ENCODE results near the gene TRIP10. TPM values are rescaled to one million over a fixed set of nuclear protein-coding genes. Genes with fewer than 3 reads are reported as not detected.

The TRIP10 gene
- total and polyA plus RNA-seq, 2 of the 4 experiments (the other 2 are of a cell fraction) = 39.1 to 47.0 TPM

- no peaks in the 10 kb centered on the region for H3K27me3 ChIP-seq (ENCODE audit: control insufficient read depth, insufficient read depth, low read length)
- no peaks in the 10 kb centered on the region for H3K79me1 ChIP-seq (ENCODE audit: low read depth in 1 of 2, low read length in 2 of 2)
- intact Hi-C loops (cut with micrococcal nuclease) (no loop called here), dilution Hi-C loops (cut with HindIII; ENCODE audit: low sequenced_read_pairs, unreplicated experiment) (no loop called here), in situ Hi-C loops (cut with MboI; ENCODE audit: low sequenced_read_pairs) (no loop called here)
- H2BK15ac ChIP-seq (ENCODE audit: low read depth, low read length) = no peak overlapping the region
- no peak overlapping the region for H3K9ac ChIP-seq (ENCODE audit: low read depth, low read length)
- no peak overlapping the region for H3K14ac ChIP-seq (replicated peaks; ENCODE audit: low read depth, low read length)
- ChIA-PET CTCF (interaction anchor here (0.7 kb wide), 1 partner anchor 33 kb away, joined by 3 read pairs; no protein-coding TSS in a partner anchor), POLR2A (ENCODE audit: unreplicated experiment) (no interaction called here)
- no peak overlapping the region for H2BK5ac ChIP-seq (ENCODE audit: low read depth, low read length, poor library complexity, severe bottlenecking)
- no TSS peak for BruUV-seq (replicated peaks)
- no peak overlapping the region for H4K91ac ChIP-seq (ENCODE audit: insufficient read depth, low read depth, low read length)
- H4K8ac ChIP-seq (ENCODE audit: low read depth in 2 of 2, low read length in 2 of 2) = no peak overlapping the region
- no peak overlapping the region for H2BK20ac ChIP-seq (ENCODE audit: low read depth, low read length)
- H3K27ac ChIP-seq (ENCODE audit: insufficient read depth, low read length) = no peak overlapping the region
- H3K9me1 ChIP-seq (ENCODE audit: insufficient read depth, low read length) = no peaks in the 10 kb centered on the region
- no peak overlapping the region for H3K4me3 ChIP-seq (ENCODE audit: insufficient read depth, low read depth, low read length)
- no peak for ATAC-seq (ENCODE audit: low read depth)
- H3K18ac ChIP-seq (ENCODE audit: low read depth, low read length) = no peak overlapping the region
- no peak overlapping the region for H3K4ac ChIP-seq (ENCODE audit: low read depth, low read length)
- H3K4me1 ChIP-seq (ENCODE audit: control insufficient read depth, insufficient read depth, low read length) = no peaks in the 10 kb centered on the region
- no peak for DNase-seq
- WGBS, 2 experiments (ENCODE audit: extremely low coverage in 2 of 2, insufficient read length in 1 of 2) = 0% methylated on average over 1 of the region's 5 CpGs; no CpG with 5 or more reads in 1 of the 2 experiments
- TF ChIP-seq RFX5 (IDR thresholded peaks at IDR 0.05; ENCODE audit: low read depth, low read length) (no peak), BHLHE40 (IDR thresholded peaks at IDR 0.05; ENCODE audit: low read depth, low read length) (no peak), MAFK (IDR thresholded peaks at IDR 0.05; ENCODE audit: low read depth, low read length) (no peak), NFE2L2 (IDR thresholded peaks at IDR 0.05; ENCODE audit: low read depth, low read length) (no peak), POLR2A (IDR thresholded peaks at IDR 0.05; ENCODE audit: low read depth, low read length) (no peak), CHD1 (IDR thresholded peaks at IDR 0.05; ENCODE audit: low read depth, low read length) (no peak), CEBPB (IDR thresholded peaks at IDR 0.05; ENCODE audit: low read depth, low read length) (no peak), MAZ (IDR thresholded peaks at IDR 0.05; ENCODE audit: borderline replicate concordance, low read depth, low read length) (no peak), SMC3 (IDR thresholded peaks at IDR 0.05; ENCODE audit: low read depth, low read length) (no peak)
- TF ChIP-seq, protein P1, sequence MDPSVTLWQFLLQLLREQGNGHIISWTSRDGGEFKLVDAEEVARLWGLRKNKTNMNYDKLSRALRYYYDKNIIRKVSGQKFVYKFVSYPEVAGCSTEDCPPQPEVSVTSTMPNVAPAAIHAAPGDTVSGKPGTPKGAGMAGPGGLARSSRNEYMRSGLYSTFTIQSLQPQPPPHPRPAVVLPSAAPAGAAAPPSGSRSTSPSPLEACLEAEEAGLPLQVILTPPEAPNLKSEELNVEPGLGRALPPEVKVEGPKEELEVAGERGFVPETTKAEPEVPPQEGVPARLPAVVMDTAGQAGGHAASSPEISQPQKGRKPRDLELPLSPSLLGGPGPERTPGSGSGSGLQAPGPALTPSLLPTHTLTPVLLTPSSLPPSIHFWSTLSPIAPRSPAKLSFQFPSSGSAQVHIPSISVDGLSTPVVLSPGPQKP (IDR thresholded peaks at IDR 0.05; ENCODE audit: borderline replicate concordance, low read depth, low read length) = no peak
- no peak overlapping the region for H2AK9ac ChIP-seq (replicated peaks; ENCODE audit: low read depth, low read length, poor library complexity)
- no peak overlapping the region for H2AK5ac ChIP-seq (ENCODE audit: low read depth, low read length)
- no peak overlapping the region for H4K5ac ChIP-seq (ENCODE audit: low read depth, low read length)
- no peak overlapping the region for H3K56ac ChIP-seq (ENCODE audit: extremely low read depth, insufficient read depth, low read length)
- peaks cover 12% of the 10 kb centered on the region; the same call in 1 of the 2 replicates for H3K9me3 ChIP-seq (ENCODE audit: control insufficient read depth, insufficient read depth, low read length)
- no peaks in the 10 kb centered on the region for H4K20me1 ChIP-seq (ENCODE audit: insufficient read depth, low read length)
- H2BK120ac ChIP-seq (ENCODE audit: low read depth, low read length) = no peak overlapping the region
- no peaks in the 10 kb centered on the region for H3K36me3 ChIP-seq (ENCODE audit: control insufficient read depth, insufficient read depth, low read length)
- H3K4me2 ChIP-seq (ENCODE audit: low read depth, low read length) = no peak overlapping the region
- no peak overlapping the region for H2AFZ ChIP-seq (replicated peaks; ENCODE audit: low read length, poor library complexity)
- H3K23ac ChIP-seq (ENCODE audit: low read depth, low read length) = no peak overlapping the region
These were observed 51.0 kb downstream of the TRIP10 start for GRCh38 chr19:6790194-6791128.
